ENCODE measurements around the gene POLR1E. TPM values are rescaled to one million over a fixed set of nuclear protein-coding genes. Genes with fewer than 3 reads are reported as not detected.

The POLR1E gene
- total RNA-seq, 1 experiment from 2014 or later: 31.4 TPM

DNA sequence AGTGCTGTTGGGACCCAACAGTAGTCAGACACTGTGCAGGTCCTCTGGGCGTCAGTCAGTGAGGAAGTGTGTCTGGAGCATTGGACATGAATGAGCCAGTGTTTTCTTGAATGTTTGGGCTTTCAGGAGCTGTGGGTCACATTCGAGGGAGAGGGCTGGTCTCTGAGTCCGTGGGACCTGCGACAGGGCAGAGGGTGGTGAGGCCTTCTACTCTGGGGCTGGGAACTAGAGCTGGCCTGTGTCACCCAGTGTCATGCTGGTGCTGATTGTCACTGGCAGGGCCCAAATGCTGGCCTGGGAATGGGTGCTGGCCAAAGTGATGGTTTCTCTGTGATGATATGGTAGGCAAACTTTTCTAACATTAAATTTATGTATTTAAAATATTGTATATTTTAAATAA, 10.3 kb downstream of the POLR1E start:
- CTCF ChIA-PET: no interaction called here
- H3K4me1 Mint-ChIP-seq: no peaks in the 10 kb centered on the region

GRCh38 chr9:37497320-37497719, 11.6 kb downstream of the POLR1E start:
- CTCF ChIA-PET: no interaction called here
- POLR2A ChIA-PET: no interaction called here
- no peak for DNase-seq (ENCODE audit: low spot score)
- Mint-ChIP-seq H3K4me3 (no peak overlapping the region), H3K36me3 (peaks cover 86% of the 10 kb centered on the region), H3K4me1 (no peaks in the 10 kb centered on the region), H3K27ac (no peak overlapping the region), H3K9me3 (no peaks in the 10 kb centered on the region), H3K27me3 (ENCODE audit: low read depth) (no peaks in the 10 kb centered on the region)
- TF ChIP-seq ZNF121 (CRISPR knock-in tag; IDR thresholded peaks at IDR 0.05): no peak
- TF ChIP-seq, protein P1, sequence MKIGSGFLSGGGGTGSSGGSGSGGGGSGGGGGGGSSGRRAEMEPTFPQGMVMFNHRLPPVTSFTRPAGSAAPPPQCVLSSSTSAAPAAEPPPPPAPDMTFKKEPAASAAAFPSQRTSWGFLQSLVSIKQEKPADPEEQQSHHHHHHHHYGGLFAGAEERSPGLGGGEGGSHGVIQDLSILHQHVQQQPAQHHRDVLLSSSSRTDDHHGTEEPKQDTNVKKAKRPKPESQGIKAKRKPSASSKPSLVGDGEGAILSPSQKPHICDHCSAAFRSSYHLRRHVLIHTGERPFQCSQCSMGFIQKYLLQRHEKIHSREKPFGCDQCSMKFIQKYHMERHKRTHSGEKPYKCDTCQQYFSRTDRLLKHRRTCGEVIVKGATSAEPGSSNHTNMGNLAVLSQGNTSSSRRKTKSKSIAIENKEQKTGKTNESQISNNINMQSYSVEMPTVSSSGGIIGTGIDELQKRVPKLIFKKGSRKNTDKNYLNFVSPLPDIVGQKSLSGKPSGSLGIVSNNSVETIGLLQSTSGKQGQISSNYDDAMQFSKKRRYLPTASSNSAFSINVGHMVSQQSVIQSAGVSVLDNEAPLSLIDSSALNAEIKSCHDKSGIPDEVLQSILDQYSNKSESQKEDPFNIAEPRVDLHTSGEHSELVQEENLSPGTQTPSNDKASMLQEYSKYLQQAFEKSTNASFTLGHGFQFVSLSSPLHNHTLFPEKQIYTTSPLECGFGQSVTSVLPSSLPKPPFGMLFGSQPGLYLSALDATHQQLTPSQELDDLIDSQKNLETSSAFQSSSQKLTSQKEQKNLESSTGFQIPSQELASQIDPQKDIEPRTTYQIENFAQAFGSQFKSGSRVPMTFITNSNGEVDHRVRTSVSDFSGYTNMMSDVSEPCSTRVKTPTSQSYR (CRISPR knock-in tag; IDR thresholded peaks at IDR 0.05): no peak
- no peak for TF ChIP-seq ZNF671 (CRISPR knock-in tag; IDR thresholded peaks at IDR 0.05)
- no peak for TF ChIP-seq GABPB1 (CRISPR knock-in tag; IDR thresholded peaks at IDR 0.05)
- no peak for TF ChIP-seq SP1 (CRISPR knock-in tag; conservative IDR thresholded peaks at IDR 0.05)
- TF ChIP-seq ZNF219 (CRISPR knock-in tag; IDR thresholded peaks at IDR 0.05; ENCODE audit: borderline replicate concordance): no peak
- no peak for TF ChIP-seq TP53 (CRISPR knock-in tag; IDR thresholded peaks at IDR 0.05)
- no peak for TF ChIP-seq ZNF396 (CRISPR knock-in tag; IDR thresholded peaks at IDR 0.05; ENCODE audit: borderline replicate concordance)
- TF ChIP-seq ZNF512 (CRISPR knock-in tag; IDR thresholded peaks at IDR 0.05; ENCODE audit: borderline replicate concordance): no peak
- no peak for TF ChIP-seq NFE2L1 (CRISPR knock-in tag; IDR thresholded peaks at IDR 0.05)
- no peak for TF ChIP-seq PREB (CRISPR knock-in tag; IDR thresholded peaks at IDR 0.05; ENCODE audit: borderline replicate concordance)
- no peak for TF ChIP-seq JAZF1 (CRISPR knock-in tag; IDR thresholded peaks at IDR 0.05)
- no peak for TF ChIP-seq PRDM15 (CRISPR knock-in tag; IDR thresholded peaks at IDR 0.05)
- ATAC-seq: no peak

More for the DNA sequence above, 10.3 kb downstream of the POLR1E start:
- Mint-ChIP-seq H3K36me3 (peaks cover 82% of the 10 kb centered on the region), H3K9me3 (no peaks in the 10 kb centered on the region), H3K27me3 (ENCODE audit: low read depth) (no peaks in the 10 kb centered on the region), H3K27ac (no peak overlapping the region), H3K4me3 (no peak overlapping the region)
- POLR2A ChIA-PET: no interaction called here
- 0 out of 2 replicates have a peak, but pooled peaks have one; percentile 6 for TF ChIP-seq HMGA2 (CRISPR knock-in tag; IDR thresholded peaks at IDR 0.05)
- TF ChIP-seq ATF6 (CRISPR knock-in tag; IDR thresholded peaks at IDR 0.05): no peak
- ATAC-seq: no peak
- no peak for DNase-seq (ENCODE audit: low spot score)

Measured in WTC11 (cell line).